Liver (tissue), 9 donors: ENCODE results near the gene OLIG2. TPM values are rescaled to one million over a fixed set of nuclear protein-coding genes. Genes with fewer than 3 reads are reported as not detected.

ENCODE experiments used
- DNase-seq: peaks from one replicate; pipeline ENCODE4 v3.0.0-alpha.2; 2017; ENCODE audit warnings: low spot score
- H3K27ac ChIP-seq, 2 donors: one replicate each; pipeline ENCODE4 v1.7.0; 2013; ENCODE audit warnings: inconsistent platforms in 2 of 2, low read length in 2 of 2, control low read depth in 1 of 2, low read depth in 1 of 2, mild to moderate bottlenecking in 1 of 2
- H3K27me3 ChIP-seq, 4 donors: one replicate each; pipeline versions ENCODE4 v1.6.1 to v1.7.0; 2013; ENCODE audit warnings: low read length in 3 of 4, inconsistent platforms in 1 of 4, mild to moderate bottlenecking in 1 of 4, moderate library complexity in 1 of 4; ENCODE audit not compliant: control insufficient read depth in 4 of 4, insufficient read depth in 4 of 4
- H3K36me3 ChIP-seq, 4 donors: one replicate each; pipeline versions ENCODE4 v1.6.1 to v1.7.0; 2013; ENCODE audit warnings: low read length in 3 of 4, mild to moderate bottlenecking in 3 of 4, low read depth in 1 of 4, moderate library complexity in 1 of 4; ENCODE audit not compliant: control insufficient read depth in 4 of 4, insufficient read depth in 3 of 4
- H3K4me1 ChIP-seq, 4 donors: one replicate each; pipeline versions ENCODE4 v1.6.1 to v1.7.0; 2013; ENCODE audit warnings: low read length in 3 of 4, mild to moderate bottlenecking in 3 of 4, moderate library complexity in 1 of 4; ENCODE audit not compliant: control insufficient read depth in 4 of 4, insufficient read depth in 4 of 4
- H3K4me3 ChIP-seq, 3 donors: one replicate each; pipeline versions ENCODE4 v1.6.1 to v1.7.0; 2013; ENCODE audit warnings: low read length in 3 of 3, control low read depth in 1 of 3, low read depth in 1 of 3, mild to moderate bottlenecking in 1 of 3
- H3K9ac ChIP-seq, 2 donors: one replicate each; pipeline ENCODE4 v1.7.0; 2013; ENCODE audit warnings: low read length in 2 of 2, mild to moderate bottlenecking in 2 of 2, moderate library complexity in 2 of 2, control low read depth in 1 of 2, low read depth in 1 of 2
- H3K9me3 ChIP-seq, 4 donors: one replicate each; pipeline versions ENCODE4 v1.6.1 to v1.7.0; 2013; ENCODE audit warnings: low read length in 3 of 4; ENCODE audit not compliant: control insufficient read depth in 4 of 4
- ATF3 ChIP-seq: IDR thresholded peaks from 2 replicates; pipeline ENCODE4 v1.6.1; 2016; ENCODE audit warnings: antibody characterized with exemption
- CTCF ChIP-seq: fragments of 150-350 bp; IDR thresholded peaks from 2 replicates; pipeline ENCODE4 v1.5.1; 2017; ENCODE audit warnings: improper control_type of control experiment, low read depth, low read length; ENCODE audit not compliant: missing input control
- EGR1 ChIP-seq, 2 donors: IDR thresholded peaks; 2 replicates each; pipeline ENCODE4 v1.6.1; 2016 to 2018; ENCODE audit warnings: antibody characterized with exemption in 2 of 2, low read depth in 2 of 2
- FOXA2 ChIP-seq: IDR thresholded peaks from 2 replicates; pipeline ENCODE4 v1.6.1; 2016; ENCODE audit warnings: antibody characterized with exemption
- GABPA ChIP-seq, 2 donors: IDR thresholded peaks in 1 of 2; conservative IDR thresholded peaks in 1 of 2; 2 replicates each; pipeline ENCODE4 v1.6.1; 2016; ENCODE audit warnings: antibody characterized with exemption in 2 of 2, mild to moderate bottlenecking in 1 of 2, moderate library complexity in 1 of 2
- HNF4G ChIP-seq: IDR thresholded peaks from 2 replicates; pipeline ENCODE4 v1.6.1; 2016; ENCODE audit warnings: antibody characterized with exemption
- JUND ChIP-seq, 2 donors: IDR thresholded peaks; 2 replicates each; pipeline ENCODE4 v1.6.1; 2016; ENCODE audit warnings: antibody characterized with exemption in 2 of 2
- MAX ChIP-seq: IDR thresholded peaks from 2 replicates; pipeline ENCODE4 v1.6.1; 2016; ENCODE audit warnings: antibody characterized with exemption
- NR2F2 ChIP-seq: IDR thresholded peaks from 2 replicates; pipeline ENCODE4 v1.6.1; 2016; ENCODE audit warnings: antibody characterized with exemption
- RAD21 ChIP-seq, 2 donors: IDR thresholded peaks; 2 replicates each; pipeline ENCODE4 v1.6.1; 2016; ENCODE audit warnings: antibody characterized with exemption in 2 of 2, mild to moderate bottlenecking in 2 of 2
- REST ChIP-seq: IDR thresholded peaks from 2 replicates; pipeline ENCODE4 v1.6.1; 2016; ENCODE audit warnings: antibody characterized with exemption, mild to moderate bottlenecking
- RXRA ChIP-seq, 2 donors: IDR thresholded peaks; 2 replicates each; pipeline ENCODE4 v1.6.1; 2017 to 2018; ENCODE audit warnings: antibody characterized with exemption in 2 of 2, mild to moderate bottlenecking in 1 of 2
- SP1 ChIP-seq: IDR thresholded peaks from 2 replicates; pipeline ENCODE4 v1.6.1; 2018; ENCODE audit warnings: antibody characterized with exemption, mild to moderate bottlenecking
- TAF1 ChIP-seq: conservative IDR thresholded peaks from 2 replicates; pipeline ENCODE4 v1.6.1; 2016; ENCODE audit warnings: antibody characterized with exemption, mild to moderate bottlenecking
- YY1 ChIP-seq: IDR thresholded peaks from 2 replicates; pipeline ENCODE4 v1.6.1; 2016; ENCODE audit warnings: antibody characterized with exemption, mild to moderate bottlenecking
- ZBTB33 ChIP-seq: IDR thresholded peaks from 2 replicates; pipeline ENCODE4 v1.6.1; 2016; ENCODE audit warnings: antibody characterized with exemption
- WGBS: extraction: QIAGEN DNeasy Blood & Tissue Kit; methylation state at CpG from one replicate; pipeline ENCODE4 v1.1.7; 2013; 5-methylcytosine and 5-hydroxymethylcytosine counted together
- polyA plus RNA-seq, 2 donors: library from polyadenylated mRNA; stranded (reverse) in 1 of 2; unstranded in 1 of 2; fragments of 200-250 nt in 1 of 2; fragments of >200 nt in 1 of 2; fragmentation: Nextera tagmentation in 1 of 2; extraction: Ambion mirVana in 1 of 2; gene quantifications; one replicate each; pipeline versions ENCODE4 v1.2.1 to v1.2.3, GENCODE V29; 2013 to 2015
- total RNA-seq, 2 donors: library from RNA; depleted of rRNA; stranded (reverse); fragments of >200 nt; gene quantifications; one replicate each; pipeline ENCODE4 v1.2.3, GENCODE V29; 2014
- donor health status: healthy.
- donor health status: healthy.
- donor health status: healthy.
- donor health status: healthy.
- donor health status: healthy.

The OLIG2 gene
- total and polyA plus RNA-seq, 4 donors, result not detected

GRCh38 chr21:33075596-33076195 is 50.0 kb downstream of the OLIG2 start:
- no peak overlapping the region for H3K9ac ChIP-seq
- peaks cover 7 to 15% (median 8%) of the 10 kb centered on the region in 4 donors for H3K27me3 ChIP-seq
- H3K27ac ChIP-seq, result no peak overlapping the region
- no peak overlapping the region for H3K4me3 ChIP-seq
- H3K4me1 ChIP-seq, result peaks cover 11 to 16% (median 15%) of the 10 kb centered on the region in 4 donors
- 39% methylated on average over 11 of the region's 11 CpGs for WGBS
- DNase-seq, result no peak
- TF ChIP-seq EGR1 (IDR thresholded peaks at IDR 0.05; ENCODE audit: low read depth in 2 of 2) (no peak), FOXA2 (no peak), ZBTB33 (no peak), CTCF (no peak), RXRA (IDR thresholded peaks at IDR 0.05) (no peak), MAX (no peak), NR2F2 (no peak), HNF4G (no peak), TAF1 (no peak), GABPA (IDR thresholded peaks at IDR 0.05 in 1 of 2, conservative IDR thresholded peaks at IDR 0.05 in 1 of 2) (no peak), ATF3 (no peak), REST (no peak), YY1 (no peak), SP1 (no peak), RAD21 (IDR thresholded peaks at IDR 0.05) (no peak), JUND (IDR thresholded peaks at IDR 0.05) (no peak)
- no peaks in the 10 kb centered on the region for H3K9me3 ChIP-seq
- H3K36me3 ChIP-seq, result no peaks in the 10 kb centered on the region
